ENCODE measurements around the gene CPAMD8.

GRCh38 chr19:17043744-17044143 lies 17.1 kb upstream of the CPAMD8 start:
- TF ChIP-seq, protein P1, sequence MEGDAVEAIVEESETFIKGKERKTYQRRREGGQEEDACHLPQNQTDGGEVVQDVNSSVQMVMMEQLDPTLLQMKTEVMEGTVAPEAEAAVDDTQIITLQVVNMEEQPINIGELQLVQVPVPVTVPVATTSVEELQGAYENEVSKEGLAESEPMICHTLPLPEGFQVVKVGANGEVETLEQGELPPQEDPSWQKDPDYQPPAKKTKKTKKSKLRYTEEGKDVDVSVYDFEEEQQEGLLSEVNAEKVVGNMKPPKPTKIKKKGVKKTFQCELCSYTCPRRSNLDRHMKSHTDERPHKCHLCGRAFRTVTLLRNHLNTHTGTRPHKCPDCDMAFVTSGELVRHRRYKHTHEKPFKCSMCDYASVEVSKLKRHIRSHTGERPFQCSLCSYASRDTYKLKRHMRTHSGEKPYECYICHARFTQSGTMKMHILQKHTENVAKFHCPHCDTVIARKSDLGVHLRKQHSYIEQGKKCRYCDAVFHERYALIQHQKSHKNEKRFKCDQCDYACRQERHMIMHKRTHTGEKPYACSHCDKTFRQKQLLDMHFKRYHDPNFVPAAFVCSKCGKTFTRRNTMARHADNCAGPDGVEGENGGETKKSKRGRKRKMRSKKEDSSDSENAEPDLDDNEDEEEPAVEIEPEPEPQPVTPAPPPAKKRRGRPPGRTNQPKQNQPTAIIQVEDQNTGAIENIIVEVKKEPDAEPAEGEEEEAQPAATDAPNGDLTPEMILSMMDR (IDR thresholded peaks at IDR 0.05): no peak
- TF ChIP-seq POLR2A (IDR thresholded peaks at IDR 0.05) (no peak), EP300 (IDR thresholded peaks at IDR 0.05) (no peak)

All from ovary (tissue), 3 donors.